GM12801 (cell line): ENCODE results near the gene ARGLU1.

ENCODE experiments used
- CTCF ChIP-seq: IDR thresholded peaks from one replicate; pipeline ENCODE4 v1.5.1; 2011; ENCODE audit warnings: control low read depth; ENCODE audit not compliant: insufficient read length; ENCODE audit errors: extremely low read depth

The ARGLU1 gene

DNA sequence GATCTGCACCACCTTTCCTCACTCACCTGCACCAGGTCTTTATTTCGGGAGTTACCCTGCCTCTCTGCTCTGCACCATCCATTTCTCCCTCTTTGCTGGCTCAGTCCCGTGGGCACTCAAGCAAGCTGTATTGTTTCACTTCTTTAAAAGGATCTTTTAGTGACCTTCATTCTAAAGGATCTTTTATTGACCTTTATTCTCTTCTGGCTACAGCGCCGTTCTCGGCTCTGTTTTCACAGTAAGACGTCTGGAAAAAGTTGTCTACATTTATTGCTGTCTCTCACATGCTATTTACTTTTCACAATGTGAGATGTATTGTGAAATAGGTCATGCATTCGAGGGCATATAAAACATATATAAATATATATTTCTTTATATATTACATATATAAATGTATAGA, 35.6 kb upstream of the ARGLU1 start:
- TF ChIP-seq CTCF = no peak

DNA sequence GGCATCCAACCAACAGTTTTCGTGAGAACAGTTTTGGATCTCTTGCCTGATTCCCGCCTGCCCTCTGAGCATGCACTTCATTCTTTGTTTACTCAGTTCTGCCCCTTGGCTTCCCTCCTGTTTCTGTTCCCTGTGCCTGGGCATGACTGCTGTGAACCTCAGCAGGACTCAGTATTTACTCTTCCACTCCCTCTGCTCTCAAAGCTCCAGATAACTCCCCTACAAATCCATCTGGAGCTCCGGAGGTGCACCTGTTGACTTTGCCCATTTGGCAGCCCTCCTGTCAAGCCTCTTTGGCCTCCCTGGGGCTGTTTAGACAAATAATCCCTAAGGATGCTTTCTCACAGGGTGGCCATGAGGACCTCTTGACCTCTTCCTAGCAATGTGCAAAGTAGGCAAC, 34.2 kb upstream of the ARGLU1 start:
- TF ChIP-seq CTCF = no peak

GRCh38 chr13:106601489-106601888, 33.6 kb upstream of the ARGLU1 start:
- TF ChIP-seq CTCF = no peak

GRCh38 chr13:106599875-106600797, 32.2 kb upstream of the ARGLU1 start:
- no peak for TF ChIP-seq CTCF

GRCh38 chr13:106597749-106598395, 29.9 kb upstream of the ARGLU1 start:
- TF ChIP-seq CTCF = no peak

GRCh38 chr13:106597186-106597585, 29.2 kb upstream of the ARGLU1 start:
- no peak for TF ChIP-seq CTCF

DNA sequence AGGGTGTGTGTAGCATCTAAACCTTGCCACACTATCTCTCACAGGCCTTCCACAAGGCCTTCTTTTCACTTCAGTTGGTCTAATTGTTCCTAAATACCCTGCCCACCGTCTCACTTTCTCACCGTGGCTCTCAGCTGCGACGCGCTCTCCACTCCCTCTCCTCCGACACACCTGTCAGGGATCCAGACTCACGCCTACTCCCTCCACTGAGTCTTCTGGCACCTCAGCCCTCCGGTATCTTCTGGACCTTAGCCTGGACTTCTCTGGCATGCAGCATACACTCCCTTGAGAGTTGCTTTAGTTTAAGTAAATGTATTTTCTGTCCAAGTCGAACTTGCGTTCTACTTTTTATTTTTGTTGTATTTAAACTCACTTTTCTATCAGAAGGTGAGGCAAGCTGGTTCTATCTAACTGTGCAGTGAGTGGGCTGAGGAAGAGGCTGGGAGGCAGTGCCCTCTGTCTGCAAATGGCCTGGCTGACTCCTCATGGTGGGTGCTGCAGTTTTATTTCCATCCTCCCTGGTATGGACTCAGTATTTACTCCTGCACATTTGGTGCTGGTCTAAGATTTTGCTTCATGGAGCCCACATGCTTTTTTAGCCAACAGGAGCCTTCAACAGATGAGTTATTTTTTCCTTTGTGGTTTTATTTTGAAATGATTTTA, 28.5 kb upstream of the ARGLU1 start:
- no peak for TF ChIP-seq CTCF
